ENCODE results near the gene DPP8.

DNA sequence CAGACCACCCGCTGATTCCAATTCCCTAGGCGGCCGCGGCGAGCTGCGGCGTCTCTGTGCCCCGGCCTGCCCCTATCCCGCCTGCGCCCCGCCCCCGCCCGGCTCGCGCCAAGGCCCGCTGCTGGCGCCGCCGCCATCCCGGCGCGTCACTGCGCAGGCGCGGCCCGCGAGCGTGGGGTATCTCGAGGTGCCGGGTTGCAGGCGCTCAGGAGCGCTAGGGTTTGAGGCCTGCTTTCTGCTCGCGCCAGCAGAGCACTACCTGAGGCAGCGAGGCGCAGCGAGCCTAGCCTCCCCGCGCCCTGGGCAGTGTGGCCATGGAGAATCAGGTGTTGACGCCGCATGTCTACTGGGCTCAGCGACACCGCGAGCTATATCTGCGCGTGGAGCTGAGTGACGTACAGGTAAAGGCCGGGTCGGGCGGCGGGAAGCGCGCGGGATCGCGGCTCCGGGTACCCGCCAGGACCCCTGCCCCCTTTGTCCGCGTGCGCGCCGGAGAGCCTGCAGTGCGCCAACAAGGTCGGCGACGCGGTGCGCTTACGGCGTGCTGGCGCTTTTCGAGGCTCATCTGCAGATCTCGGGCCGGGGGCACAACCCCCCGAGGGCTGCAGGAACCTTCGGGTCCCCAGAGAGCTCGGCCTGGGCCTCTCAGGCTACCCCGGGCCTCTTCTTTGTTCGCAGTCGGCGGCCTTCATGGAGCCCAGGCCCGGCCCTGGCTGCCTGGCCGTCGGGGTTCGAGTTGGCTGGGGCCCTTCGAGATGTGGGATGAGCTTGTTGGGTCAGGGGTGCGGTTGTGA, 13.0 kb upstream of the DPP8 start, which contains the start of gene HACD3:
- no peak for TF ChIP-seq POLR2A (IDR thresholded peaks at IDR 0.05; ENCODE audit: low read depth)
- TF ChIP-seq POLR2AphosphoS5 (IDR thresholded peaks at IDR 0.05) = peak; percentile 71 to 76

All from esophagus muscularis mucosa (tissue), 2 donors.